ENCODE results near the gene RNGTT.
"Not testable (repeated sequence)": the region's sequence is repeated elsewhere in the genome, so short reads cannot be mapped to it uniquely, and the experiment has no call there.

RNGTT gene

DNA sequence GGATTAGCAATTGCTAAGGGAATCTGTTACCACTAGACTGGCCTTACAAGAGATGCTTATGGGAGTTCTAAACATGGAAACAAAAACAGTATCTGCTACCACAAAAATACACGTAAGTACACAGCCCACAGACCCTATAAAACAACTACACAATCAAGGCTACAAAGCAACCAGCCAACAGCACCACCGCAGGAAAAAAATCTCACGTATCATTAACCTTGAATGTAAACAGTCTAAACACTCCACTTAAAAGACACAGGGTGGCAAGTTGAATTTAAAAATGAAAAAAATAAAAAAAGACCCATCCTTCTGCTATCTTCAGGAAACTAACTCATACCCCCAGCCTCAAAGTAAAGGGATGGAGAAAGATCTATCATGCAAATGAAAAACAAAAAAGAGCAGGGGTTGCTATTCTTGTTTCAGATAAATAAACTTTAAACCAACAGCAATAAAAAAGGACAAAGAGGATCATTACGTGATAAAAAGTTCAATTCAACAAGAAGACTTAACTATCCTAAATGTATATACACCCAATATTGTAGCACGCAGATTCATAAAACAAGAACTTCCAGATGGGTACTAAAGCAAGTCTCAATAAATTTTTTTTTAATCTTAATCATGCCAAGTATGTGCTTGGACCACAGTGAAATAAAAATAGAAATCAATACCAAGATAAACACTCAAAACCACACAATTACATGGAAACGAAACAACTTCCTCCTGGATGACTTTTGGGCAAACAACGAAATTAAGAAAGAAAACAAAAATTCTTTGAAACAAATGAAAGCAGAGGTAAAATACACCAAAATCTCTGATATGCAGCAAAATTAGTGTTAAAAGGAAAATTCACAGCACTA, 52.3 kb downstream of the RNGTT start:
- DNase-seq (ENCODE audit: low read depth in 2 of 2), result no peak

DNA sequence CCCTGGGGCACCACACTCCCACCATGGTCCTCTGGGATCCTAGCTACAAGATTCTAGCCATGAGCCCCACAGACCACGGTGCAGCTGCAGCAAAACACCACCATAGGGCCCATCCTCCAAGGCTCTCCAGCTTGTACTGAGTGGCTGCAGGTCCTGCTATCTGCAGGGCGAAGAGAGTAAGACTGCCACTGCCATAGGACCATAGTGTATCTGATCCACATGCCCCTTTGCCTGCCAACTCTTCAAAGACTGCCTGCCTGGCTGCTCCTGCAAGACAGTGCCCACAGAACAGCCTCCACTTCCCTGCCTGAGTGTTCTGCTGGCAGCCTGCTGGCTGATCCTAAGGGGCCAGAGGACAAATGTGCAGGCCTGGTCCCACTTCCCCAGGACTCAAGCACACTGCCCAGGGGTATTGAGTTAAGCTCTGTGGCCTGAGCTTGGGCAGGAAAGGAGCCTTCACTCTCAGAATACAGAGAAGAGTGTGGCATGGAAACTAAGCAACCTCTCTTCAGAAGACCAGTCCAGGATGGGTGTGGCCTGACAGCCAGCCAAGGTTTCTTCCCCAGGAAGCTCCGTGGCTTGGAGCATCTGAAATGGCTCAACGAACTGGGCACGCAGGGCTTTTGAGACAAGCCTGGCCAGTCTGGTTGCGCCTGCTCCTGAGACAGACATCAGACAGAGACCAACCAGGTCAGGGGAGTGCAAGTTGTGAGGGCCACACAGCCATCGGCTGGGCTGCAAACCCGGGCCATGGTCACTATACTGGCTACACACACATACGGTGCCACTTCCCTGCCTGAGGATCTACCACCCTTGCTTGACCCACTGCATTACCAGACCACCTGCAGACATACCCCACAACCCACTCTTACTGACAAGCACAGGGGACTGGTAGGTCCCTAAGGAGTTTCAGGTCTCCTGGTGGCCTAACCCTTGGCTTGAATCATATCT, 54.5 kb downstream of the RNGTT start:
- DNase-seq (ENCODE audit: low read depth in 2 of 2), result no peak

DNA sequence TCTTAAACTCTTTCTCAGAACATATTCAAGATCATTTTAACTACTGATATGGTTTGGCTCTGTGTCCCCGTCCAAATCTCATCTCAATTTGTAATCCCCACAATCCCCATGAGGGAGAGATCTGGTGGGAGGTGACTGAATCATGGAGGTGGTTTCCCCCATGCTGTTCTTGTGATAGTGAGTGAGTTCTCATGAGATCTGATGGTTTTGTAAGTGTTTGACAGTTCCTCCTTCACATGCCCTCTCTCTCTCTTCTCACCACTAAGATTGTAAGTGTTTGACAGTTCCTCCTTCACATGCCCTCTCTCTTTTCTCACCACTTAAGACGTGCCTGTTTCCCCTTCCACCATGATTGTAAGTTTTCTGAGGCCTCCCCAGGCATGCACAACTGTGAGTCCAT, 56.3 kb downstream of the RNGTT start:
- DNase-seq (ENCODE audit: low read depth in 2 of 2), result not testable (repeated sequence)

DNA sequence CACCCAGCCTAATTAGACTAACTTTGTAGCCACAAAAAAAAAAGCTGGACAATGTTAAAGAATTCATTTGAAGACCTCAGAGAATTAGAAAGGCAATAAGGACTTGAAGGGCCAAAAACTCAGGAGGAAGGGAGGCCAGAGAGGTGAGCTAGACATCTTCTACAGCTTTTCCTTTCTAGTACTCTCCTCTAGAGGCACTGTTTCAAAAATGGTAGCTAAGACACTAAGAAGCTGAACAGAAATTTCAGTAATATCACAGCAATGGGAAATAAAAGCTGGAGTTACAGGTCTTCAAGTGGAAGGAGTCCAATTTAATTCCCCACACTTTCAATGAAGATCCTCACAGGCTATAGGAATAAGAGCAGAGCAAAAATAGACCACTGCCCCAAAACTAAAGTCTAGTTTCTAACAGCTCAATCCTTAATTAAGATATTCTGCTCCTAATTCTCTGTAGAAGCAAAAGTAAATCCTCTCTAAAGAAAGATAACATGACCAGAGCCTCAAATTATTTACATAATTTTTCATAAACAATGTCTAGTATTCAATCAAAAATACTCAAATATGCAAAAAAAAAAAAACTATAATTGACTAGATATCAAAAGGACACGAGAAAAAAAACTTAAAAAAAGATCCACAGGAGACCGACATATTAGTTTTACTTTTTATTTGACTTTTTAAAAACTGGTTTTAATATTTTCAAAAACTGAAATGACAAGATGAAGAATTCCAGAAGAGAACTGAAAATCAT, 63.7 kb downstream of the RNGTT start:
- no peak for DNase-seq (ENCODE audit: low read depth in 2 of 2)

DNA sequence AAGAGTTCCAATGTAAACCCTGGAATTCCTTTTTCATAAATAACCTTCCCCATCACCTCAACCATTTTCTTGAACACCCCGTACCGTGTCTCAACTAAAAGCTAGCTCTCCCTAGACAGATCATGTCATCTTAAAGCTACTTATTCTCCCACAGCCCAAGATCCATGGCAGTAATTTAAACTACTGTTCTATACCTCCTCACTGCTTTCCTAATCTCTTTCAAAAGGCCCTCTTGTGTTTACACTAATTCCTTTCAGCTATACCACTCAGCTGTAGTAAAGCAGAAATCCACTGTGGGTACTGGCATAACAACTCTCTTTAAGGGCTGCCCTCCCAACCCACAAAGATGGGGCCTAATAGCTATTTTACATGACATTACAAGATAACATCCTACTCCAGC, 67.5 kb downstream of the RNGTT start:
- DNase-seq (ENCODE audit: low read depth in 2 of 2), result no peak

DNA sequence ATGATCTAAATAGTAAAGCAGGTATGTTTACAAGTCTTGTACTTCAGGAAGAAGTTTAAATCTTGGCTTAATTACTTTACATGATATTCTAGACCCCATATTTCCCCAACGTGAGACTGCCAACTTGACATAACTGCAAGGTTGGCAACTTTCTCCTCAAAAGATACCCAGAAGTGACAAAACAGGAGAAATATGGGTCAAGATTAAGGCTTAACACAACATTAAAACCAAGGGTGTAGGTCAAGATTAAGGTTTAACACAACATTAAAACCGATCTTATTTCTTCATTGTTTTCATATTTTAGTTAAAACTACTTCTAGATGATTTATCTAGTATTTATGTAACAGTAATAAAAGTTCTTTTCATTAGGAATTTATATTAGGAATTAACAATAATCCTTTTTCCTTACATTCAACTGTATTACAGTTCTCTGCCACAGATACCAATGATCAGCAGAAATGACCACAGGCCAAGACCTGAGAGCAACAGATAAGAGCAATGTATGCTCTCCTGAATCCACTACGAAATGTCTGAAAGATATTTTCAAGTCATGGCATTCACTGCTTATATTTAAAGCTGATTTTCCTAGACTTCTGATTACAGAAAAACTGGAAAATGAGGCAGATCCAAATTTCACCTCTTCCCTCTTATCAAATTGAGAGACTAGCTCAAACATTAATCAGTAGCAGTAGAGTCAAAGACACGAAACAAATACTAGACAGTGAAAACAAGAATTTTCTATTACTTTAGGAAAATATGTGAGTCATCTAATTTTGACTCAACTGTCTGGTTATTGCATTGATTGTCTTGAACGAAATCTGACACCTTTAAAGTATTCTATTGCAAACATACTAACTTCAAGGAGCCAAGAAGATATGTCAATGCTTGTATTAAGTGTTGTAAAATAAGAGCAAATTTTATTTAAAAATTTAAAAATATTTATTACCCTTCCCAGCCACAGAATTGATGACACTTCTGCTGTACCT, 72.3 kb downstream of the RNGTT start:
- no peak for DNase-seq (ENCODE audit: low read depth in 2 of 2)

DNA sequence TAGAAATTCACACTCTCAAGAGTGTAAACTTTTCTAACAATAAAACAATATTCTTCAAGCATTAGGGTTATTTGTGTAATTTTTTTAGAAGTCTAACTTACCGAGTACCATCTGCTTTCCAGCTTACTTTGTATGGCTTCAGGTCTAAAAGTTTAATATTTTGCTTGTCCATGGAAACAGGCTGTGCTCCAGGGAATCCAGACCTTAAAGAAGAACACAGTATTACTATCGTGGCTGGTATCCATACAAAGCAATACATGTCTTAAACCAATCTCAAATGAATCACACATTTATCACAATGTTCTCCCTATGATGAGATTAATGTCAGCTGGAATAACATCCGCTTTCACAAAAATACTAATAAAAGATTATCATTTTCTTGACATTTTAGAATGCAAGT, 73.0 kb downstream of the RNGTT start:
- DNase-seq (ENCODE audit: low read depth in 2 of 2), result no peak

DNA sequence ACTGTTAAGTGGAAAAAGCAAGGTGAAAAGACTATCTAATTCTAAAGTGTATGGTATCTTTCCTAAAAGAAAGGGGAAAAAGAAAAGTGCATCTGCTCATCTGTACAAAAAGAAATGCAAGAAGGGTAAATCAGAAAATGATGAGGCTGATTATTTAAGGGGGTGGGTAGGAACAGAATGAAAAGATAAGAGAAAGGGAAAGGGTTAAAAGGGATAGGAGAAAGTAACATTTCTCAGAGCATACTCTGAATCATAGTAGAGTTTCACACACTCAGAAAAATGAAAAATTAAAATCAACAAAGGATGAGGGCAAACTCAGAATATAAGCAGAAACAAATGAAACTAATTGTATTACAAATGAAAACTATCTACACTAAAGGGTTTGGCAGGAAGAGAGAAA, 79.1 kb downstream of the RNGTT start:
- DNase-seq (ENCODE audit: low read depth in 2 of 2), result no peak

DNA sequence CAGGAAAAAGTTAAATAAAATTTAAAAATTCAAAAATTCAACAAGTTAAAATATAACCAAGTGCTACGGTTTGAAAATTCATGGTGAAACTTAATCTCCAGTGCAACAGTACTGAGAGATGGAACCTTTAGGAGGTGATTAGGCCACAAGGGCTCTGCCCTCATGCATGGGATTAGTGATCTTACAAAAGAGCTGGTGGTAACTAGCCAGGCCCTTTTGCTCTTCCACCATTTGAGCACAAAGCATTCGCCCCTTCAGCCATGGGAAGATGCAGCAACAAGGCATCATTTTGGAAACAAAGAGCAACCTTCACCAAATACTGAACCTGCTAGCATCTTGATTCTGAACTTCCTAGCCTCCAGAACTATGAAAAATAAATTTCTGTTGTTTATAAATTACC, 80.9 kb downstream of the RNGTT start:
- no peak for DNase-seq (ENCODE audit: low read depth in 2 of 2)

DNA sequence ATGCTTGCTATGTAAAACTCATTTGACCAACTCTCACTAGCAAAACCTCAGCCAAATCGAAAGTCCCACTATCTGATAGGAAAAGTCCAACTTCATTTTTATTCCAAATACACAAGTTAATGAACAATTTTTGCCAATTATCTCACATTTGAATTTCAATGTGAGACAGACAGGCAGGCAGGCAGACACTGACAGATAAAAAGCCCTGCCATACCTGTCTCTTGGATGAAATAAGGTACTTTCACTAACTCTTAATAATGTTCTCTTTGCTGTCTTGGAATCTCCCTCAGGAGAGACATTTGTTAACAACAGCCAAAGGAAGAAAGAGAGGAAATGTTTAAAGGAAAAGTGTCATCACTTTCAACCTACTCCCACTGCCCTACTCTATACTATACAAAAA, 82.0 kb downstream of the RNGTT start:
- no peak for DNase-seq (ENCODE audit: low read depth in 2 of 2)

DNA sequence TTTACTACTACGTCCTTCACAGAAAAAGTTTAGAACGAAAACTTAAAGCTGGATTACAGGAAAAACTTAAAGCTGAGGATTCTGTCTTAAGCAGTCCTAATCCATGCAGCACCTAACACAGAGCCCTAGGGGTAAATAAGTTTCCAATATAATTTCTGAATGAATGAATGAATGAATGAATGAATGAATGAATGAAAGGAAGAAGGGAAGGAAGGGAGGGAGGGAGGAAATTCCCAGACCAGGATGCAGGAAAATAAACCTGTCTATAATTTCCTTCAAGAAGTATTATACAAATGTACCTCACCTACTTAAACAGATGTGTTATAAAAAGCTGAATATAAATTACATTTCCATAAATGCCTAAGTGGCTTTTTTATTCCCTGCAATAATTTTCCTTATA, 83.4 kb downstream of the RNGTT start:
- no peak for DNase-seq (ENCODE audit: low read depth in 2 of 2)

DNA sequence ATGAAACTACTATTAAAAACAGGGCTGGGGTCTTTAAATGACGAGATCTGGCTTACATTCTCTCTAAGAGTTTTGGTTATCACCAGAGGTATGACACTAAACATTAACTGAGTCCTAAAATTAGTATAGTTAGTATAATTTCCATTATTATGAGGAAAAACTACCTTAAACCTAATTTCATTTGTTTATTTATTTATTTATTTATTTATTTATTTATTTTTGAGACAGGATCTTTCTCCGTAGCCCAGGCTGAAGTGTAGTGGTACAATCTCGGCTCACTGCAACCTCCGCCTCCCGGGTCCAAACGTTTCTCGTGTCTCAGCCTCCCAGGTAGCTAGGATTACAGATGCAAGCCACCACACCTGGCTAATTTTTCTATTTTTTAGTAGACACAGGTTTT, 85.5 kb downstream of the RNGTT start:
- DNase-seq (ENCODE audit: low read depth in 2 of 2), result no peak

DNA sequence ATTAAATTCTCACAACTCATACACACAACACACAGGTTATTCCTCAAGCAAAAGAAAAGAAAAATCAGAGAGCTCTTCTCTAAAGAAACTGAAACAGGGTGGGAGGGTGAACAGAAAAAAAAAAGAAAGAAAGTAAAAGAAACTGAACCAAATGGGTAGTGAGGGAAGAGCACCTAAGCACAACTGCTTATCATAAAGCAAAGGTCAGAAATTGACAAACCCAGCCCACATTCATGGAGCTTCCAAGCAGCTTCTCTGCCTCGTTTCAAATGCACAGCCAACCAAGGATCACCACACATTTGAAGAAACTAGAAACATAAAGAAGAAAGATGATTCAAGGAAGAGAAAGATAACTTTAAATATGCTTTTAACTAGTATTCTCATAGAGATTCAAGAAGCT, 90.5 kb downstream of the RNGTT start:
- DNase-seq (ENCODE audit: low read depth in 2 of 2), result no peak

DNA sequence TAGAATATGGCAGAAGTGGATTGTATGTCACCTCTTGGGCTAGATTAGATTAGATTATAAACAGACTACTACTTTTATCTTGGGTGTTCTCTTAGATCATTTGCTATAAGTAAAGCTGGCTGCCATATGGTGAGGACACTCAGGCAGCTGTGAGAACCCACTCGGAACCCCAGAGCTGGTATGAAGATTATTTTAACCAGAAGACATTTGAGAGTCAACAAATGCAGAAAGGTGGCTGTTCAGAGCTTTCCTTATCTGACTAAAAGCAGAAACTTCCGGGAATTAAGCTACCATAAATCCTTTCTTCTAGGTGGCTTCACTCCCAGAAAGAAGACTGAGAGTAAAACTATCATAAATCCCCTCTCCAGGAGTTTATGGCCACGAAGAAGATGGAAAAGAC, 91.9 kb downstream of the RNGTT start:
- DNase-seq (ENCODE audit: low read depth in 2 of 2), result no peak

DNA sequence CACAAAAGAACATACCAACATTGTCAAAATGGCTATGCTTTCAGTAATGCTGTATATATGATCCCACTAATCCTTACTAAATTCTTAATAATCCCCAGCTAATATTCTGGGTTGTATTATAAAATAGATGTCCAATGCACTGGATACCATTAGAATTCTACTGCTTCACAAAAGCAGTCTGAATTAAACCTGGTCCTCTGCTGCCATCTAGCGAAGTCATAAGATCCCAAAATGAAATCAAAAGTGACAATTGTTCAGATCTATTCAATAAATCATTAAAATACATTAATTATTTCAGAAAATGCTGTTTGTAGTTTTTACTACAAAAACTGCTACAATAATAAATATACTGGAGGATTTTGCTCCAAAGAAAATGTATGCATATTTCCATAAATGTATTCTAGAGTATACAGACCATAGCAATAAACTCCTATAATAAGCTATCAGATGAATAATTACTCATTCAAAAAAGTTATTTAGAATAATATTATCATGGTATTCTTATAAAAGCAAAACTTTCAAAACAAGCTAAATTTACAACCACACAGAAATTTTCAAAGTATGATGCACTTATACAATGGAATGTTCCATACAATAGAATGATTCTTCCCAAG, 92.6 kb downstream of the RNGTT start:
- DNase-seq (ENCODE audit: low read depth in 2 of 2), result no peak

DNA sequence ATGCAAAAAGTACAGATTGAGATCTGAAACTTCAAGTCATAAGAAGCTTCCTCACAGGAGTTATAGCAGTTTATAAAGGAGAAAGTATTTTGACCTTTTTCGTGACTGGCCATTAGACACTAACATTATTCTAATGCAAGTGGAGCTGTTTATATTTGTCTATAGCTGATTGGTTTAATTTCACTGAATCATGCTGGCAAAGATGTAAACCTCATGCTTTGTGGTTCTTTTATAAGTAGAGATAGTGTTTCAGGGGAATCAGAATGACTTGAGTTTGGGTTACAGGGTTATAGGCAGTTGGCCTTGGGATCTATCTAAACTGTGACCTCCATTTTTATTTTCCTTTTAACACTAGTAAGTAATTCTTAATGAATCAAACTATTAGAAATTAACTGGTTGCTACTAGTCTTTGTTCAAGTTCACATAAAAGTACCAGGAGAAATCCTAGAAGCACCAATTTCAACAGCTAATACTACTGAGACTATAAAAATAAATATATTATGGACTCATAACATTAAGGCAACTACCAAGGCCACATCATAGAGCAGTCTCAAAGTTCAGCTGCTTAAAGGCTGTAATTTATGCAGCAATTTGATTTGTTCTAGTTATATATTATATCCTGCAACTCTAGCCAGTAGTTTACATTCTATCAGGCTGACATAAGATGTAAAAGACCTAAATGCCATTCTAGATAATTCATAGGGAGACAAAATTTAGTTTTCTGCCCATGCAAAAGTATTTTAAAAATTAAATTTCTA, 94.0 kb downstream of the RNGTT start:
- no peak for DNase-seq (ENCODE audit: low read depth in 2 of 2)

DNA sequence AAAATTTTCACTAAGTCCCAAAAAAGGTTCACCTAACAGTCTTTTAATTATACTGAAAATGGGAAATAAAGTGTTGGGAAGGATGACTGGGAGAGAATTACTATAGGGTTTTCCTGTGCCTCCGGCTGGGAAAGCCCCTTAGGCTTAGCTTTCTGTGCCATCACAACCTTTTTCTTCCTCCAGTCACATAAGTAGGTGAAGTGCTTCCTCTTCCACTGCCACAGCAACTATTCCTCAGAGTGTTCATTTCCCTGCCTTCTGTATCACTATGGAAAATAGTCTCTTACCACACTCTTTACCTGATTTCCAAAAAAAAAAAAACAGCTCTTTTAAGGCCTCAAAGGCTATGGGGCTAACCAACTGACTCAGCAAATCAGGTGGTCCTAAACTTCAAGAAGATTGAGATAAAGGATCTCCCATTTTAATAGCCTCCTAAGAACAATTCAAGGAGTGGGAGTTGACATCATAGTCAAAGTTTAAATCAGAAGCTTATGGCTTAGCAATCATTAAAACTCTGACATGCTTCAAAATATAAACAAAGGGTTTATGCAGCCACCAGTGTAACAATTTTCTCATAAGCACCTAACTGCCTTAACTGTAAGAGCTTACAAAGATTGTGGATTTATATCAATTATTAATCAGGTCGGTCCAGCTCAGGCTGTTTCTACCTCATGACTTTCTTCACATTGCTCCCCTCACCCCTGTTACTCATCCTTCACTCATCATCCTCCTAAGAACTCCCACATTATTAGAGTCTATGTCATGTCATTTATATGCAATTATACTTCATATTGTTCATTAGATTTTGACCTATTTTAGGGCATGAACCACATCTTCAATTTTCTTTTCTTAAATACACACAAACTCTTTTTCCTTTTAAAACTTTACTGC, 95.3 kb downstream of the RNGTT start:
- DNase-seq (ENCODE audit: low read depth in 2 of 2), result no peak

DNA sequence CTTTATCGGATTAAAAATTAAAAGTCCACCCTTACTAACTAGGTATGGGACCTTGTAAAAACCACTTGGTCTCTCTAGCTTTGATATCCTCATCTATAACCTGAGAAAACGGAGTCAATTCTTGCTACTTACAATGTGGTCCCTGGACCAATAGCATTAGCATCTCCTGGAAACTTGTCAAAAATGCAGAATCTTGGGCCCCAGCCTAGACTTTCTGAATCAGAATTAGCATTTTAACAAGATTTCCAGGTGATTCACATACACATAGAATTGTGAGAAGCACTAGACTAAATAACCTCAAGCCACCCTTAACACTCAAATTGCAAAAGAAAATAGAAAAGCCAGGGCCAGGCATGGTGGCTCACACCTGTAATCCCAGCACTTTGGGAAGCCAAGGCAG, 96.6 kb downstream of the RNGTT start:
- no peak for DNase-seq (ENCODE audit: low read depth in 2 of 2)

DNA sequence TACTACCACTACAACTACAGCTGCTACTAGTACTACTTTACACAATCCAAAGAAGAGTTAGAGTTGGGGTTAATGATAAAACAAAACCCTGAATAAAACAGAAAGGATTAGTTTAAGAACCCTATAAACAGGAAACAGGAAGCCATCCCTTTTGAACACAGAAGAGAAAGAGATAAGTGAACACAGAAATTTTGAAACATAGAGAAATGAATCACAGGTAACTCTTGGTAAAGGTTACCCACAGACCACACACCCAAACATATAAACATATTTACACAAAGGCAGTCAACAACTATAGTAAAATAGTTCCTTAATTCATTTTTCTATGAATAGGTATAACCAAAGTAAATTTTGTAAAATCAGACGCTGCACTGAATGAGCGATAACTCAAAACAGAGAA, 98.1 kb downstream of the RNGTT start:
- no peak for DNase-seq (ENCODE audit: low read depth in 2 of 2)
